ENCODE results near the gene ZNF81. TPM values are rescaled to one million over a fixed set of nuclear protein-coding genes. Genes with fewer than 3 reads are reported as not detected.

Gene ZNF81
- total RNA-seq: 8.0 and 9.2 TPM in 2 replicates

GRCh38 chrX:47836164-47837072 lies at the start of gene ZNF81:
Gene ZNF81 (plus strand): TSS chrX:47836902. CDS start chrX:47846268, 9,366 bp downstream.

Other genes with a start within 250 kb of the ZNF81 start
- under 0.01 and 0.14 TPM in 2 replicates for gene SYN1, start 217.0 kb upstream of the ZNF81 start, total RNA-seq
- gene CFP, start 207.0 kb upstream of the ZNF81 start, total RNA-seq: 0.05 and 0.30 TPM in 2 replicates
- 16.0 and 24.2 TPM in 2 replicates for gene ELK1, start 186.3 kb upstream of the ZNF81 start, total RNA-seq
- gene UXT, start 177.7 kb upstream of the ZNF81 start, total RNA-seq: 57.9 and 125 TPM in 2 replicates
- gene ZNF182, start 167.1 kb downstream of the ZNF81 start, total RNA-seq: 3.3 and 3.6 TPM in 2 replicates
- gene SPACA5, start 170.1 kb downstream of the ZNF81 start, total RNA-seq: not detected in 2 replicates
- gene ZNF630, start 234.7 kb downstream of the ZNF81 start, total RNA-seq: 0.97 and 1.5 TPM in 2 replicates

All from smooth muscle cell of the umbilical artery (primary cell).